GM15510 (cell line): Measurements from ENCODE around the gene NUDC.

Source experiments
- POLR2A ChIP-seq: IDR thresholded peaks from 3 replicates; pipeline ENCODE4 v1.6.1; 2011; ENCODE audit warnings: borderline replicate concordance; ENCODE audit not compliant: insufficient read length; ENCODE audit errors: extremely low read depth

Gene NUDC

GRCh38 chr1:26959722-26960624 is 38.4 kb downstream of the NUDC start, which contains the start of gene KDF1:
Gene KDF1 (minus strand): TSS chr1:26960468. CDS start chr1:26952380, 8,088 bp downstream.
- no peak for TF ChIP-seq POLR2A

GRCh38 chr1:26960625-26960966 is 39.1 kb downstream of the NUDC start:
- no peak for TF ChIP-seq POLR2A

- no peak for TF ChIP-seq POLR2A
These were observed 40.3 kb downstream of the NUDC start for GRCh38 chr1:26961826-26962225.

- TF ChIP-seq POLR2A: no peak
These were observed 43.7 kb downstream of the NUDC start for GRCh38 chr1:26965213-26965612.

- TF ChIP-seq POLR2A: no peak
These were observed 44.1 kb downstream of the NUDC start for GRCh38 chr1:26965628-26966027.

GRCh38 chr1:26970810-26971209 is 49.3 kb downstream of the NUDC start:
- no peak for TF ChIP-seq POLR2A

GRCh38 chr1:26971590-26971989 is 50.0 kb downstream of the NUDC start:
- TF ChIP-seq POLR2A: no peak

GRCh38 chr1:26972390-26972789 is 50.8 kb downstream of the NUDC start:
- TF ChIP-seq POLR2A: no peak

GRCh38 chr1:26972821-26973220 is 51.3 kb downstream of the NUDC start:
- no peak for TF ChIP-seq POLR2A

GRCh38 chr1:26976621-26977510 is 55.3 kb downstream of the NUDC start:
- no peak for TF ChIP-seq POLR2A

- no peak for TF ChIP-seq POLR2A
These were observed 57.4 kb downstream of the NUDC start for GRCh38 chr1:26978901-26979300.

- no peak for TF ChIP-seq POLR2A
These were observed 59.8 kb downstream of the NUDC start for GRCh38 chr1:26981146-26981846.

GRCh38 chr1:26983863-26984262 is 62.3 kb downstream of the NUDC start:
- no peak for TF ChIP-seq POLR2A

GRCh38 chr1:26984291-26984690 is 62.7 kb downstream of the NUDC start:
- TF ChIP-seq POLR2A: no peak

- TF ChIP-seq POLR2A: no peak
These were observed 65.1 kb downstream of the NUDC start for GRCh38 chr1:26986658-26987057.

GRCh38 chr1:26991310-26992116 is 70.0 kb downstream of the NUDC start:
- TF ChIP-seq POLR2A: no peak
